Calu3 (cell line): Measurements from ENCODE around the gene RASA2. TPM values are rescaled to one million over a fixed set of nuclear protein-coding genes. Genes with fewer than 3 reads are reported as not detected.

Experiments used
- Bru-seq: library from RNA; stranded (reverse); fragments of 400-500 nt; gene quantifications from one replicate; lab custom pipeline; 2021; lab: Mats Ljungman, UMichigan
- BruChase-seq, 2 experiments: library from RNA; stranded (reverse); fragments of 400-500 nt; gene quantifications; one replicate each; lab custom pipeline; 2021; lab: Mats Ljungman, UMichigan
- BruUV-seq: library from RNA; stranded (reverse); fragments of 400-500 nt; replicated peaks from 2 replicates; lab custom pipeline; 2021; lab: Mats Ljungman, UMichigan
- CTCF ChIA-PET: fragments of 300-600 bp; sonication (Branson Sonifier 250); formaldehyde crosslinking; loops from one replicate; lab custom pipeline; 2022; ENCODE audit warnings: antibody characterized with exemption; lab: Charles Lee
- DNase-seq: peaks from one replicate; pipeline ENCODE4 v3.0.0; 2022
- H3K27ac Mint-ChIP-seq: one replicate; pipeline ENCODE4 v1.8.0; 2022; ENCODE audit warnings: mixed read lengths; ENCODE audit not compliant: unreplicated experiment
- H3K27me3 Mint-ChIP-seq: one replicate; pipeline ENCODE4 v1.8.0; 2022; ENCODE audit warnings: mixed read lengths; ENCODE audit not compliant: unreplicated experiment
- H3K36me3 Mint-ChIP-seq: one replicate; pipeline ENCODE4 v1.8.0; 2022; ENCODE audit warnings: mild to moderate bottlenecking, moderate library complexity, mixed read lengths; ENCODE audit not compliant: insufficient read depth, unreplicated experiment
- H3K4me1 Mint-ChIP-seq: one replicate; pipeline ENCODE4 v1.8.0; 2022; ENCODE audit warnings: mild to moderate bottlenecking, low read depth, mixed read lengths; ENCODE audit not compliant: unreplicated experiment
- H3K4me3 Mint-ChIP-seq: one replicate; pipeline ENCODE4 v1.8.0; 2022; ENCODE audit warnings: mild to moderate bottlenecking, low read depth, moderate library complexity, mixed read lengths; ENCODE audit not compliant: unreplicated experiment
- H3K9me3 Mint-ChIP-seq: one replicate; pipeline ENCODE4 v1.8.0; 2022; ENCODE audit warnings: low read depth, mixed read lengths; ENCODE audit not compliant: unreplicated experiment
- CTCF ChIP-seq: fragments of 200-600 bp; IDR thresholded peaks from one replicate; pipeline ENCODE4 v1.8.0; 2022; ENCODE audit warnings: antibody characterized with exemption; ENCODE audit not compliant: unreplicated experiment
- intact Hi-C: fragments of 100-400 bp; cut with micrococcal nuclease; formaldehyde crosslinking; loops from one replicate; pipeline ENCODE4 v1.10.0; 2022; ENCODE audit not compliant: unreplicated experiment
- long read RNA-seq: library from polyadenylated mRNA; stranded (forward); transcript quantifications from one replicate; pipeline ENCODE4 v2.0.0, GENCODE V29; 2022
- total RNA-seq: library from RNA; stranded (reverse); gene quantifications from 2 replicates; pipeline ENCODE4 v1.2.3, GENCODE V29; 2022

Gene RASA2
- 29.2 and 37.4 TPM in 2 replicates for total RNA-seq
- percentile 97 among the genes with signal in this experiment for Bru-seq, nascent RNA
- BruChase-seq, experiment 1, labeled RNA remaining after a 6-hour chase, result percentile 86 among the genes with signal in this experiment
- percentile 96 among the genes with signal in this experiment for BruChase-seq, experiment 2, labeled RNA remaining after a 2-hour chase
- long read RNA-seq, full-length matches to known transcripts, result 3 of 13 reads
- long read RNA-seq, partial matches to known transcripts, result 2 of 13 reads
- long read RNA-seq, other reads (novel, unspliced or antisense), result 8 of 13 reads

GRCh38 chr3:141486746-141487520, at the start of gene RASA2:
RASA2 (plus strand) TSS chr3:141487027; CDS start chr3:141487084, 57 bp downstream.
- TF ChIP-seq CTCF, result no peak
- intact Hi-C loops, result no loop called here
- H3K4me1 Mint-ChIP-seq, result peaks cover 74% of the 10 kb centered on the region
- no peaks in the 10 kb centered on the region for H3K9me3 Mint-ChIP-seq
- H3K27me3 Mint-ChIP-seq, result no peaks in the 10 kb centered on the region
- CTCF ChIA-PET, result interaction anchor here (0.5 to 1.4 kb wide), 14 partner anchors 14 to 1141 kb away, joined by 3 to 7 read pairs (median 4); no protein-coding TSS in a partner anchor
- BruUV-seq, result no TSS peak
- H3K36me3 Mint-ChIP-seq, result peaks cover 54% of the 10 kb centered on the region
- H3K27ac Mint-ChIP-seq, result peak within 1 kb of the TSS; percentile 96
- H3K4me3 Mint-ChIP-seq, result peak within 1 kb of the TSS; percentile 87
- DNase-seq, result peak; percentile 87

- Mint-ChIP-seq H3K4me1 (peaks cover 45% of the 10 kb centered on the region), H3K27ac (no peak overlapping the region), H3K27me3 (no peaks in the 10 kb centered on the region), H3K36me3 (peaks cover 30% of the 10 kb centered on the region), H3K4me3 (no peak overlapping the region), H3K9me3 (no peaks in the 10 kb centered on the region)
- no peak for TF ChIP-seq CTCF
- CTCF ChIA-PET, result interaction anchor here (0.6 to 2.7 kb wide), 4 partner anchors 73 to 379 kb away, joined by 3 to 12 read pairs (median 5); no protein-coding TSS in a partner anchor
- no TSS peak for BruUV-seq
- intact Hi-C loops, result loop anchor here (5.0 kb wide), 1 partner anchor 37 kb away; no protein-coding TSS in a partner anchor
- no peak for DNase-seq
Observed at GRCh38 chr3:141439589-141439988, 47.2 kb upstream of the RASA2 start.

- Mint-ChIP-seq H3K27ac (peak overlapping the region; percentile 52), H3K4me3 (no peak overlapping the region), H3K36me3 (peaks cover 39% of the 10 kb centered on the region), H3K9me3 (no peaks in the 10 kb centered on the region), H3K27me3 (no peaks in the 10 kb centered on the region), H3K4me1 (peaks cover 43% of the 10 kb centered on the region)
- CTCF ChIA-PET, result interaction anchor here (0.6 to 2.7 kb wide), 5 partner anchors 9 to 136 kb away, joined by 3 to 15 read pairs (median 5); no protein-coding TSS in a partner anchor
- intact Hi-C loops, result loop anchor here (1.0 to 2.0 kb wide), 3 partner anchors 72 to 129 kb away; partner anchors contain the start of gene ZBTB38
- no peak for TF ChIP-seq CTCF
- no TSS peak for BruUV-seq
- DNase-seq, result no peak
Observed at GRCh38 chr3:141440942-141441341, 45.9 kb upstream of the RASA2 start.
